Measurements from ENCODE around the gene ZNF19. TPM values are rescaled to one million over a fixed set of nuclear protein-coding genes. Genes with fewer than 3 reads are reported as not detected.

Gene ZNF19
- total RNA-seq, 1 experiment from 2014 or later, result 5.4 TPM

DNA sequence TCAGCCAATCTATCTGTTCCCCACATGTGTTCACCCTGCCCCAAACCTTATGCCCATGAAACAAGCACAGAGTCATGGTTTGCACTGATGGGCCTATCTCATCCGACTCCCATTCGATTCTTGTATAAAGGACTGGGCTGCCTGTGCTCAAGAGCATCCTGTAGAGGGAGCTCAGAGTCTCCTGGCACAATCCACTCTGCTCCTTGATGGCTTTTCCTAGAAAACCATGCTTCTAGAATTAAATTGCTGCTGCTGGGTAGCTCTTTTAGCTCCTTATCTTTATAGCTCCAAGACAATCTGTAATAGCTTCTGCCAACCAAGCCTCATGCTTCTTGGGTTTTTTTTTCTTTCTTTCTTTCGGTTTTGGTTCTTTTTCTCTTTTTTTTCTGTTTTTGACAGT lies 9.7 kb downstream of the ZNF19 start:
- no peak for DNase-seq (ENCODE audit: low read depth, low spot score)
- intact Hi-C loops (cut with micrococcal nuclease), result no loop called here
- Histone ChIP-seq H3K9me2 (ENCODE audit: insufficient read depth) (no peaks in the 10 kb centered on the region), H3K36me3 (ENCODE audit: control insufficient read depth in 1 of 2, insufficient read depth in 2 of 2, low read length in 2 of 2) (peaks cover 10 to 11% of the 10 kb centered on the region in 2 experiments; a peak in 2 of 4 replicates), H3K9me3 (ENCODE audit: control insufficient read depth in 1 of 2, insufficient read depth in 1 of 2, low read depth in 1 of 2, low read length in 2 of 2) (no peaks in the 10 kb centered on the region), H2AFZ (ENCODE audit: low read depth, low read length, poor library complexity, severe bottlenecking) (no peak overlapping the region), H3K9ac (ENCODE audit: low read length) (no peak overlapping the region), H3K27ac (ENCODE audit: low read depth, low read length) (no peak overlapping the region), H3K4me3 (replicated peaks in 1 of 2; ENCODE audit: low read depth in 1 of 2, low read length in 2 of 2) (no peak overlapping the region), H4K20me1 (ENCODE audit: insufficient read depth) (no peaks in the 10 kb centered on the region), H3K4me2 (ENCODE audit: low read length) (no peak overlapping the region), H3K79me2 (ENCODE audit: insufficient read depth, low read length) (no peaks in the 10 kb centered on the region), H3K27me3 (ENCODE audit: insufficient read depth, low read length) (no peaks in the 10 kb centered on the region), H3K4me1 (ENCODE audit: control insufficient read depth in 1 of 2, insufficient read depth in 2 of 2, low read length in 2 of 2) (peaks cover 12 to 23% of the 10 kb centered on the region in 2 experiments)
- ChIA-PET CTCF (interaction anchor here (1.0 to 1.6 kb wide), 9 partner anchors 12 to 132 kb away, joined by 3 to 9 read pairs (median 4); partner anchors contain the start of gene ZNF23), POLR2A (no interaction called here), RAD21 (ENCODE audit: low non-redundant PET in 1 of 2, low total read pairs in 2 of 2, uncharacterized antibody in 2 of 2, unreplicated experiment in 2 of 2) (no interaction called here)
- TF ChIP-seq POLR2A (IDR thresholded peaks at IDR 0.05; ENCODE audit: borderline replicate concordance, extremely low read depth, insufficient read depth, insufficient read length), result no peak
- TF ChIP-seq, protein P1, sequence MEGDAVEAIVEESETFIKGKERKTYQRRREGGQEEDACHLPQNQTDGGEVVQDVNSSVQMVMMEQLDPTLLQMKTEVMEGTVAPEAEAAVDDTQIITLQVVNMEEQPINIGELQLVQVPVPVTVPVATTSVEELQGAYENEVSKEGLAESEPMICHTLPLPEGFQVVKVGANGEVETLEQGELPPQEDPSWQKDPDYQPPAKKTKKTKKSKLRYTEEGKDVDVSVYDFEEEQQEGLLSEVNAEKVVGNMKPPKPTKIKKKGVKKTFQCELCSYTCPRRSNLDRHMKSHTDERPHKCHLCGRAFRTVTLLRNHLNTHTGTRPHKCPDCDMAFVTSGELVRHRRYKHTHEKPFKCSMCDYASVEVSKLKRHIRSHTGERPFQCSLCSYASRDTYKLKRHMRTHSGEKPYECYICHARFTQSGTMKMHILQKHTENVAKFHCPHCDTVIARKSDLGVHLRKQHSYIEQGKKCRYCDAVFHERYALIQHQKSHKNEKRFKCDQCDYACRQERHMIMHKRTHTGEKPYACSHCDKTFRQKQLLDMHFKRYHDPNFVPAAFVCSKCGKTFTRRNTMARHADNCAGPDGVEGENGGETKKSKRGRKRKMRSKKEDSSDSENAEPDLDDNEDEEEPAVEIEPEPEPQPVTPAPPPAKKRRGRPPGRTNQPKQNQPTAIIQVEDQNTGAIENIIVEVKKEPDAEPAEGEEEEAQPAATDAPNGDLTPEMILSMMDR (IDR thresholded peaks at IDR 0.05 in 2 of 3, conservative IDR thresholded peaks at IDR 0.05 in 1 of 3; ENCODE audit: borderline replicate concordance in 1 of 3, insufficient read depth in 1 of 3, low read depth in 2 of 3, low read length in 2 of 3), result peak; percentile 40 to 77 (median 66); a peak in 5 of 6 replicates
- peak; percentile 58 for TF ChIP-seq RAD21 (IDR thresholded peaks at IDR 0.05; ENCODE audit: low read depth)
- TF ChIP-seq TCF7L2 (IDR thresholded peaks at IDR 0.05; ENCODE audit: borderline replicate concordance, extremely low read depth, insufficient read depth, insufficient read length), result no peak
- peak; percentile 55 for ATAC-seq
- BruUV-seq (replicated peaks), result no TSS peak

DNA sequence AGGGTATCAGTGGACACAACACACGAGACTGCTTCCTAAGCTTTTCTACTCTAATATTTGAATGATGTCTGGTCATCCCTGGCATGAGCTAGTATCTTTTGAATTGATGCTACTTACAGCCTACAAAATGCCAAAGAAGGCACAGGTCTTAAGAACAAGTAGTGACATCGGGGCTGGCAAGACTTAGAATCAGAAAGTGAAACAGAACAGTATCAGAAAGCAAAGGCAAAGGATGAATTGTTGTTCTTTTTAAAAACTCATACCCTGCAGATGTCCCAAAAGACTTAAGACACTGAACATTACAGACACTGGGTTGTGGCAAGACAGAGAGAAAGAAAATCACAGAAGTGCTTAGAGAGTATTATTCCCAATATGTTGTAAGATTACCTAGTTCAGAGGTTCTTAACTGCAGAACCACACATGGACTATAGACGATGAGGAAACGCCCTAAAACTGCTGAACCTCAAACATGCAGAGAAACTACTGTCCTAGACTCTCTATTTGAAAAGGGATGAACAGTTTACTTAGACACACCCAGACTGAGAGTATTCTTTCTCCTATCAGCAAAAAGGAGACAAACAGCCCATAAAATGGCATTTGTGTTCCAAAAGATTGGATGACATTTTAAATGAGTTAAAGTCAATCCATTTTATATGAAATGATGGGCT lies 12.5 kb downstream of the ZNF19 start:
- intact Hi-C loops (cut with micrococcal nuclease), result no loop called here
- Histone ChIP-seq H3K36me3 (ENCODE audit: control insufficient read depth in 1 of 2, insufficient read depth in 2 of 2, low read length in 2 of 2) (peaks cover 10 to 11% of the 10 kb centered on the region in 2 experiments; a peak in 2 of 4 replicates), H3K79me2 (ENCODE audit: insufficient read depth, low read length) (no peaks in the 10 kb centered on the region), H2AFZ (ENCODE audit: low read depth, low read length, poor library complexity, severe bottlenecking) (no peak overlapping the region), H3K27me3 (ENCODE audit: insufficient read depth, low read length) (no peaks in the 10 kb centered on the region), H3K27ac (ENCODE audit: low read depth, low read length) (no peak overlapping the region), H3K4me1 (ENCODE audit: control insufficient read depth in 1 of 2, insufficient read depth in 2 of 2, low read length in 2 of 2) (peaks cover 16 to 39% of the 10 kb centered on the region in 2 experiments; a peak in 3 of 4 replicates), H3K4me2 (ENCODE audit: low read length) (no peak overlapping the region), H3K9ac (ENCODE audit: low read length) (no peak overlapping the region), H4K20me1 (ENCODE audit: insufficient read depth) (no peaks in the 10 kb centered on the region), H3K4me3 (replicated peaks in 1 of 2; ENCODE audit: low read depth in 1 of 2, low read length in 2 of 2) (no peak overlapping the region), H3K9me2 (ENCODE audit: insufficient read depth) (no peaks in the 10 kb centered on the region; the same call in 1 of the 2 replicates), H3K9me3 (ENCODE audit: control insufficient read depth in 1 of 2, insufficient read depth in 1 of 2, low read depth in 1 of 2, low read length in 2 of 2) (no peaks in the 10 kb centered on the region)
- BruUV-seq (replicated peaks), result no TSS peak
- ATAC-seq (no peak), DNase-seq (ENCODE audit: low read depth, low spot score) (no peak)
- TF ChIP-seq SIN3A (IDR thresholded peaks at IDR 0.05; ENCODE audit: low read depth) (no peak), FOSL1 (IDR thresholded peaks at IDR 0.05; ENCODE audit: low read depth) (no peak), EZH2phosphoT487 (IDR thresholded peaks at IDR 0.05; ENCODE audit: borderline replicate concordance) (no peak)
- RAD21 ChIA-PET (ENCODE audit: low non-redundant PET in 1 of 2, low total read pairs in 2 of 2, uncharacterized antibody in 2 of 2, unreplicated experiment in 2 of 2), result no interaction called here
- CTCF ChIA-PET, result no interaction called here
- POLR2A ChIA-PET, result no interaction called here
